22Rv1 (cell line): ENCODE data around the gene CDC42BPG.

ENCODE experiments used
- CTCF ChIP-seq: fragments of 450-650 bp; IDR thresholded peaks from 2 replicates; pipeline ENCODE4 v1.5.1; 2017; ENCODE audit warnings: mild to moderate bottlenecking
- ZFX ChIP-seq: fragments of 450-650 bp; IDR thresholded peaks from 2 replicates; pipeline ENCODE4 v1.6.1; 2017; ENCODE audit warnings: antibody characterized with exemption, borderline replicate concordance

DNA sequence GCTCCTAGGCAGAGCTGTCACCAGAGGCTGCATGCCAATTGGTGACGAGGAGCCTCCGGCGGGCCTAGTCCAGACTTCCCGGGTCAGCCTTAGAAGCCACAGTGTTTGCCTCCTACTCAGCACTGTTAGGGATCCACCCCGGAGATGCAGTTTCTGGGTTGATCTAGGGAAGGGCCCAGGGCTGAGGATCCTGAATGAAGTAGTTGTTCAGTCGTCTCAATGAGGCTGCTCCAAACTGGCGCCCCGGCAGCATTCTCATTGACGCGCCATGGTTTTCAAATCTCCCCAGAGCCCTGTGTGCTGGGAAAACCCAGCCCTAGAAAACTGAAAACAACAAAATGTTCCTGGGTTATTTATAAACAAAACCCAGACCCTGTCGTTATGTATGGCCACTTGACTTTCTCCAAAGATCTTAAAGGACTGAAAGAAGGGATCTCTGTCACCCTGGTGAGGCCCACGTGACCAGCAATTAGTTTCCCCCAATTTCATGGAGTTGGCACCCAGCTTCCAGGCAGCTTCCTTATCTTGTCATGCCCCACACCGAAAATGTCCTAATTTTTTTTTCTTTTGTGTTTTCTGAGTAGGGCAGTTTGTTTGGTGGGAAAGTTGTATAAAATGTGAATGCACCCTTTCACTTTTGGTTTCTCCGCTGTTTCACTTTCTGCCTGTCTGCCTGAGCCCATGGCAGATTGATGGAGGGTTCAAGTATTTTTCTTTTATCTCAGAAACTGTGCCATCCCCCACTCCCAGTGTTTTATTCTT is 36.0 kb upstream of the CDC42BPG start:
- TF ChIP-seq CTCF (no peak), ZFX (no peak)
